Tibial nerve (tissue), 4 donors: ENCODE data around the gene KAZN.

Source experiments
- CTCF ChIP-seq, 5 experiments: fragments of 200-600 bp in 3 of 5; fragments of 450-650 bp in 2 of 5; sonication (generic) in 3 of 5; IDR thresholded peaks; one replicate each; pipeline ENCODE4 v1.5.1; 2016 to 2019; ENCODE audit warnings: antibody characterized with exemption in 5 of 5, mild to moderate bottlenecking in 3 of 5, moderate library complexity in 2 of 5
- EP300 ChIP-seq, 2 donors: sonication (generic); formaldehyde crosslinking; IDR thresholded peaks; one replicate each; pipeline ENCODE4 v1.6.1; 2017; ENCODE audit warnings: antibody characterized with exemption in 2 of 2, mild to moderate bottlenecking in 1 of 2
- POLR2A ChIP-seq, 2 donors: fragments of 450-650 bp; IDR thresholded peaks; one replicate each; pipeline ENCODE4 v1.6.1; 2017; ENCODE audit warnings: antibody characterized with exemption in 2 of 2, mild to moderate bottlenecking in 2 of 2, moderate library complexity in 2 of 2

- TF ChIP-seq EP300 (IDR thresholded peaks at IDR 0.05) (no peak), CTCF (IDR thresholded peaks at IDR 0.05) (no peak), POLR2A (IDR thresholded peaks at IDR 0.05) (no peak)
Measured at GRCh38 chr1:14570514-14570913, 28.0 kb upstream of the KAZN start.
